Esophagus squamous epithelium (tissue), 5 donors: ENCODE measurements around the gene SLC9A9. TPM values are rescaled to one million over a fixed set of nuclear protein-coding genes. Genes with fewer than 3 reads are reported as not detected.

ENCODE experiments used
- DNase-seq: peaks from one replicate; lab custom pipeline; 2025; lab: John Stamatoyannopoulos, UW
- H3K27ac ChIP-seq, 4 donors: fragments of 200-600 bp; sonication (generic); one replicate each; pipeline ENCODE4 v1.5.1; 2016 to 2019; ENCODE audit warnings: mild to moderate bottlenecking in 1 of 4
- H3K27me3 ChIP-seq, 4 donors: fragments of 200-600 bp; sonication (generic); 1 replicate in 3 of 4; 2 replicates in 1 of 4; pipeline versions ENCODE4 v1.5.1 to v1.6.0; 2017 to 2021; ENCODE audit warnings: antibody characterized with exemption in 1 of 4
- H3K36me3 ChIP-seq, 3 donors: fragments of 200-600 bp; sonication (generic); one replicate each; pipeline ENCODE4 v1.5.1; 2016 to 2019
- H3K4me1 ChIP-seq, 3 donors: fragments of 200-600 bp; sonication (generic); one replicate each; pipeline ENCODE4 v1.5.1; 2017 to 2019
- H3K4me3 ChIP-seq, 4 donors: fragments of 200-600 bp; sonication (generic); 1 replicate in 3 of 4; 2 replicates in 1 of 4; pipeline ENCODE4 v1.5.1; 2016 to 2019; ENCODE audit warnings: mild to moderate bottlenecking in 2 of 4, moderate library complexity in 1 of 4
- H3K9me3 ChIP-seq, 3 donors: fragments of 200-600 bp; sonication (generic); one replicate each; pipeline ENCODE4 v1.5.1; 2016 to 2019
- POLR2A ChIP-seq, 4 donors: fragments of 450-650 bp; IDR thresholded peaks; one replicate each; pipeline ENCODE4 v1.6.1; 2017; ENCODE audit warnings: antibody characterized with exemption in 4 of 4, mild to moderate bottlenecking in 4 of 4, moderate library complexity in 3 of 4
- WGBS, 2 donors: methylation state at CpG; one replicate each; pipeline ENCODE4 v1.1.5; 2018; 5-methylcytosine and 5-hydroxymethylcytosine counted together
- intact Hi-C: fragments of 100-400 bp; cut with DNase I; formaldehyde crosslinking; loops from one replicate; pipeline ENCODE4 v1.15.0; 2022
- total RNA-seq, 4 donors: library from RNA; depleted of rRNA; stranded (reverse); fragments of >200 nt; gene quantifications; one replicate each; pipeline ENCODE4 v1.1.0, GENCODE V29; 2016
- TF ChIP-seq, protein P1 (sequence below), 6 experiments: fragments of 450-650 bp in 4 of 6; fragments of 200-600 bp in 2 of 6; sonication (generic) in 2 of 6; IDR thresholded peaks; one replicate each; pipeline ENCODE4 v1.5.1; 2016 to 2019; ENCODE audit warnings: antibody characterized with exemption in 6 of 6, mild to moderate bottlenecking in 4 of 6, moderate library complexity in 4 of 6
- donor health status: DM: yes; HTN: yes; CAD: no.

SLC9A9 gene
- total RNA-seq, 4 donors from 2014 or later = 11.2 to 22.3 (median 18.9) TPM

DNA sequence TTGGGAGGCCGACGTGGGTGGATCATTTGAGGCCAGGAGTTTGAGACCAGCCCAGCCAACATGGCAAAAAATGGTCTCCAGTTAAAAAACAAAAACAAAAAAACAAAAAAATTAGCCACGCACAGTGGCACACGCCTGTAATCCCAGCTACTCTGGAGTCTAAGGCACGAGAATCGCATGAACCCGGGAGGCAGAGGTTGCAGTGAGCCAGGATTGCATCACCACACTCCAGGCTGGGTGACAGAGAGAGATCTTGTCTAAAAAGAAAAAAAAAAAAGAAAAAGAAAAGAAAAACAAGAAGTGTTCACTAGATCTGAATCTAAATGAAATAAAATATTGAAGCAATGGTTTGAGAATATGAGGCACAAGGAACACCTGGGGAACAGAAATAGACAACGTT lies 36.7 kb downstream of the SLC9A9 start:
- intact Hi-C loops = no loop called here
- Histone ChIP-seq H3K4me3 (no peak overlapping the region), H3K9me3 (no peaks in the 10 kb centered on the region), H3K27me3 (no peaks in the 10 kb centered on the region), H3K4me1 (peaks cover 14 to 75% (median 34%) of the 10 kb centered on the region in 3 donors), H3K36me3 (no peaks in the 10 kb centered on the region), H3K27ac (peak overlapping the region in 3 of 4 donors; percentile 14 to 58 (median 57))
- WGBS, 2 donors = 58 to 81% methylated on average over 8 of the region's 8 CpGs
- no peak for TF ChIP-seq POLR2A (IDR thresholded peaks at IDR 0.05)
- TF ChIP-seq, protein P1, sequence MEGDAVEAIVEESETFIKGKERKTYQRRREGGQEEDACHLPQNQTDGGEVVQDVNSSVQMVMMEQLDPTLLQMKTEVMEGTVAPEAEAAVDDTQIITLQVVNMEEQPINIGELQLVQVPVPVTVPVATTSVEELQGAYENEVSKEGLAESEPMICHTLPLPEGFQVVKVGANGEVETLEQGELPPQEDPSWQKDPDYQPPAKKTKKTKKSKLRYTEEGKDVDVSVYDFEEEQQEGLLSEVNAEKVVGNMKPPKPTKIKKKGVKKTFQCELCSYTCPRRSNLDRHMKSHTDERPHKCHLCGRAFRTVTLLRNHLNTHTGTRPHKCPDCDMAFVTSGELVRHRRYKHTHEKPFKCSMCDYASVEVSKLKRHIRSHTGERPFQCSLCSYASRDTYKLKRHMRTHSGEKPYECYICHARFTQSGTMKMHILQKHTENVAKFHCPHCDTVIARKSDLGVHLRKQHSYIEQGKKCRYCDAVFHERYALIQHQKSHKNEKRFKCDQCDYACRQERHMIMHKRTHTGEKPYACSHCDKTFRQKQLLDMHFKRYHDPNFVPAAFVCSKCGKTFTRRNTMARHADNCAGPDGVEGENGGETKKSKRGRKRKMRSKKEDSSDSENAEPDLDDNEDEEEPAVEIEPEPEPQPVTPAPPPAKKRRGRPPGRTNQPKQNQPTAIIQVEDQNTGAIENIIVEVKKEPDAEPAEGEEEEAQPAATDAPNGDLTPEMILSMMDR (IDR thresholded peaks at IDR 0.05) = no peak
- no peak for DNase-seq

GRCh38 chr3:143810953-143811265 lies 37.4 kb downstream of the SLC9A9 start:
- no peak for DNase-seq
- H3K4me1 ChIP-seq = peaks cover 14 to 78% (median 34%) of the 10 kb centered on the region in 3 donors
- TF ChIP-seq, protein P1 (IDR thresholded peaks at IDR 0.05) = no peak
- no peak for TF ChIP-seq POLR2A (IDR thresholded peaks at IDR 0.05)
- no peaks in the 10 kb centered on the region for H3K9me3 ChIP-seq
- H3K27me3 ChIP-seq = no peaks in the 10 kb centered on the region
- no peak overlapping the region for H3K4me3 ChIP-seq
- intact Hi-C loops = no loop called here
- peak overlapping the region in 3 of 4 donors; percentile 10 to 58 (median 57) for H3K27ac ChIP-seq
- 76 to 86% methylated on average over 2 of the region's 2 CpGs for WGBS, 2 donors
- no peaks in the 10 kb centered on the region for H3K36me3 ChIP-seq

GRCh38 chr3:143810166-143810952 lies 37.9 kb downstream of the SLC9A9 start:
- Histone ChIP-seq H3K27ac (peak overlapping the region in 3 of 4 donors; percentile 10 to 58 (median 57)), H3K36me3 (no peaks in the 10 kb centered on the region), H3K4me1 (peaks cover 14 to 78% (median 34%) of the 10 kb centered on the region in 3 donors), H3K4me3 (no peak overlapping the region), H3K9me3 (no peaks in the 10 kb centered on the region), H3K27me3 (no peaks in the 10 kb centered on the region)
- DNase-seq = no peak
- intact Hi-C loops = no loop called here
- TF ChIP-seq, protein P1 (IDR thresholded peaks at IDR 0.05) = no peak
- TF ChIP-seq POLR2A (IDR thresholded peaks at IDR 0.05) = no peak
- 75 to 83% methylated on average over 2 of the region's 2 CpGs for WGBS, 2 donors

DNA sequence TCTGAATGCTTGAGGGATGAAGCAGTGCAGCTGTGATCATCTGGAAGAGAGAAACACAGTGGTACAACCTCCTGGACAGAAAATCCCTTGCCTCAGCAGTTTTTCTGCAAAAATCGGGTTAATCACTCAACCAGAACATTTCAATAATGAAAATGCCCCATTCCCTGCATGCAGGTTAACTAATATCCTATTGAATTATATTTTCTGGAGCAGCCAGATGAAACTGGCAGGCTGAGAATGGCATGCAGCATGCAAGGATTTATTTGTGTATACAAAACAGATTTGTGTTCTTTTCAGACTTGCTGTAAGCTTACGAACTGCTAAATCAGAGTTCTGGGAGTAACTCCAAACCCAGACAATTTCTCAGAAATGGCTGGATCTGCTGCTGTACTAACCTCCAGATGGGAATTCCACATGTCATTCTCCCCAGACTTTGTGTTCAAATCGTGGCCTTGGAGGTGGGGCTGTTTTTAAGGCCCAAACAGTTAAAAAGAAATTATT lies 39.1 kb downstream of the SLC9A9 start:
- Histone ChIP-seq H3K4me1 (peaks cover 14 to 68% (median 30%) of the 10 kb centered on the region in 3 donors), H3K27ac (peak overlapping the region in 3 of 4 donors; percentile 50 to 58 (median 57)), H3K4me3 (no peak overlapping the region), H3K36me3 (no peaks in the 10 kb centered on the region), H3K9me3 (no peaks in the 10 kb centered on the region), H3K27me3 (no peaks in the 10 kb centered on the region)
- TF ChIP-seq POLR2A (IDR thresholded peaks at IDR 0.05) = no peak
- TF ChIP-seq, protein P1 (IDR thresholded peaks at IDR 0.05) = no peak
- no peak for DNase-seq
- 23 to 28% methylated on average over 3 of the region's 3 CpGs for WGBS, 2 donors
- intact Hi-C loops = no loop called here

- Histone ChIP-seq H3K9me3 (no peaks in the 10 kb centered on the region), H3K4me3 (no peak overlapping the region), H3K27me3 (no peaks in the 10 kb centered on the region), H3K36me3 (no peaks in the 10 kb centered on the region), H3K27ac (peak overlapping the region in 1 of 4 donors; percentile 52), H3K4me1 (peaks cover 14 to 69% (median 28%) of the 10 kb centered on the region in 3 donors)
- no peak for DNase-seq
- intact Hi-C loops = no loop called here
- 31 to 44% methylated on average over 2 of the region's 2 CpGs for WGBS, 2 donors
- no peak for TF ChIP-seq POLR2A (IDR thresholded peaks at IDR 0.05)
- TF ChIP-seq, protein P1 (IDR thresholded peaks at IDR 0.05) = no peak
Observed at GRCh38 chr3:143808030-143808429, 40.2 kb downstream of the SLC9A9 start.
